ENCODE measurements around the gene ASPM. TPM values are rescaled to one million over a fixed set of nuclear protein-coding genes. Genes with fewer than 3 reads are reported as not detected.

ASPM gene
- polyA plus RNA-seq, 2 of the 4 experiments (the other 2 are of a cell fraction): 19.0 to 35.5 TPM

DNA sequence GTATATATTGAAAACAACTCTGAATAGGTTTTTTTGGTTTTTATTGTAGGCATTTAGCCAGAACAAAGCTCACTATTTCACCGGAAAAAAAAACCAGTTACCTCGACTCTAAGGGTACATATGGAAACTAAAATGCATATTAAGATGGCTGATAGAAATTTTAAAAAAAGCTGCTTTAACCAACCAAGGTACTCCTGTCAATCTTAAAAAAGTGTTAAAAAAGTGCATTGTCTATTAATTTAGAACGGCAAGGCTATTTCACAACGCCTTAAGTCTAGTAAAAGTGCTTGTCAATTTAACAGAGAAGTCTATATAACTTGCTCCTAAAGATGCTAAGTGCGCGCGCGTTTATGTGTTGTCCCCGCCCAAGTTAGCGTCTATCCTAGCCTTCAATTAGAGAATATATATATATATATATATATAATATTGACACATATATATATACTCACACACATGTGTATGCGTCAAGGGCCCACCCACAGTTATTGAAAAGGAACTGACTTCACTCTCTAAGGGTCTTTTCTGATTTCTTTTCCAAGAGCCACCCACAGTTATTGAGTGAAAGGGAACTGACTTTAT lies 934 bp downstream of the ASPM start:
- FAIRE-seq (no peak), DNase-seq (ENCODE audit: low read depth in 1 of 2, low spot score in 1 of 2) (no peak), ATAC-seq (no peak)
- peak overlapping the region; percentile 86 to 88 for H3K27ac ChIP-seq
- peak overlapping the region; percentile 72 for H3K4me2 ChIP-seq
- peaks cover 18% of the 10 kb centered on the region; the same call in 1 of the 3 replicates for H3K4me1 ChIP-seq
- ChIA-PET POLR2A (no interaction called here), CTCF (no interaction called here)
- 1% methylated on average over 11 of the region's 11 CpGs for WGBS (ENCODE audit: missing lambda C conversion rate)
- TF ChIP-seq RNF2 (IDR thresholded peaks at IDR 0.05; ENCODE audit: borderline replicate concordance, low read depth): no peak
- TF ChIP-seq POLR2AphosphoS2 (conservative IDR thresholded peaks at IDR 0.05; ENCODE audit: low read length): no peak
- no peak for TF ChIP-seq HOXA7 (CRISPR knock-in tag; IDR thresholded peaks at IDR 0.05)
- TF ChIP-seq FOXS1 (CRISPR knock-in tag; IDR thresholded peaks at IDR 0.05): no peak
- no peak for TF ChIP-seq ZNF302 (CRISPR knock-in tag; IDR thresholded peaks at IDR 0.05)
- TF ChIP-seq GATA3 (IDR thresholded peaks at IDR 0.05; ENCODE audit: borderline replicate concordance): no peak
- no peak for TF ChIP-seq CBX8 (IDR thresholded peaks at IDR 0.05)
- no peak for TF ChIP-seq PHF8 (IDR thresholded peaks at IDR 0.05; ENCODE audit: borderline replicate concordance, low read depth)
- no peak for TF ChIP-seq MAFK (IDR thresholded peaks at IDR 0.05; ENCODE audit: partially characterized antibody)
- no peak for TF ChIP-seq CHD4 (IDR thresholded peaks at IDR 0.05; ENCODE audit: borderline replicate concordance)
- no peak for TF ChIP-seq ZC3H11A (IDR thresholded peaks at IDR 0.05)
- TF ChIP-seq, protein P1, sequence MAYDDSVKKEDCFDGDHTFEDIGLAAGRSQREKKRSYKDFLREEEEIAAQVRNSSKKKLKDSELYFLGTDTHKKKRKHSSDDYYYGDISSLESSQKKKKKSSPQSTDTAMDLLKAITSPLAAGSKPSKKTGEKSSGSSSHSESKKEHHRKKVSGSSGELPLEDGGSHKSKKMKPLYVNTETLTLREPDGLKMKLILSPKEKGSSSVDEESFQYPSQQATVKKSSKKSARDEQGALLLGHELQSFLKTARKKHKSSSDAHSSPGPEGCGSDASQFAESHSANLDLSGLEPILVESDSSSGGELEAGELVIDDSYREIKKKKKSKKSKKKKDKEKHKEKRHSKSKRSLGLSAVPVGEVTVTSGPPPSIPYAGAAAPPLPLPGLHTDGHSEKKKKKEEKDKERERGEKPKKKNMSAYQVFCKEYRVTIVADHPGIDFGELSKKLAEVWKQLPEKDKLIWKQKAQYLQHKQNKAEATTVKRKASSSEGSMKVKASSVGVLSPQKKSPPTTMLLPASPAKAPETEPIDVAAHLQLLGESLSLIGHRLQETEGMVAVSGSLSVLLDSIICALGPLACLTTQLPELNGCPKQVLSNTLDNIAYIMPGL (CRISPR knock-in tag; IDR thresholded peaks at IDR 0.05; ENCODE audit: borderline replicate concordance): no peak
- TF ChIP-seq JUNB (IDR thresholded peaks at IDR 0.05): no peak
- no peaks in the 10 kb centered on the region for H3K9me3 ChIP-seq
- H3K4me3 ChIP-seq: peak overlapping the region; percentile 93

DNA sequence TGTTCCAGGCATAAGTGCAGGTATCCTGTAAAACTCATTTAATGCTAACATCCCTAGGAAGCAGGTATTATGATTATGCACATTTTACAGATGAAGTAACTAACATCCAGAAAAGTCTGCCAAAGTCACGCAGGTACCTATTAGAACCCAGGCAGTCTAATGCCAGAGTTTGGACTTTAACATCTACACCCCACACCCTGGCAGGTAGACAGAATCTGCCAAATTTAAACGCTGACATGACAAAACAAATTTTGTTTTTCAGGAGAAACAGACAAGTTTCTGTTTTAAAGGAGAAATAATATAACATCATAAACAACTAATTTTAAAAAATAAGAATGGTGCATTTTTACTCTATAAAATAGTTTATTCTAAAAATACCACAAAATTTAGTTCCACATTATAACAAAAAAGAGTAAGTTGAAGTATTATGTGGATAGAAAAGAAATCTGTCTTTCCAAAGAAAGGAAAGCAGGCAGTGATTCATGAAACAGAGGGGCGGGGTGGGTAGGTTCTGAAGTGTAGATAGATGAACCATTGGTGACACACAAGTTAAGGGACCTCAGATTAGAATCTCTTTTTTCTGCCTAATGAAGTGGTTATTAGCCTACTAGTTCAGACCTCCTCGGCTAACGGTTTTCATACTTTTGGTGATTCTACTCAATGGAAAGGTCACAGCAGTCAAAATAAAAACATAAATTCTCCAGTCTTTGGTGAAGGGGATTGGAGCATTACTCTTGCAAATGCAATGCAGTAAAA lies 1.7 kb downstream of the ASPM start:
- H3K4me1 ChIP-seq: peaks cover 18% of the 10 kb centered on the region; the same call in 1 of the 3 replicates
- peak; percentile 93 for TF ChIP-seq MAFK (IDR thresholded peaks at IDR 0.05; ENCODE audit: partially characterized antibody)
- TF ChIP-seq CHD4 (IDR thresholded peaks at IDR 0.05; ENCODE audit: borderline replicate concordance): no peak
- peak overlapping the region; percentile 73 to 86; a peak in 5 of 6 replicates for H3K27ac ChIP-seq
- no peak for FAIRE-seq
- ATAC-seq: no peak
- no peaks in the 10 kb centered on the region for H3K9me3 ChIP-seq
- no peak for DNase-seq (ENCODE audit: low read depth in 1 of 2, low spot score in 1 of 2)
- ChIA-PET CTCF (no interaction called here), POLR2A (no interaction called here)
- 7% methylated on average over 5 of the region's 5 CpGs for WGBS (ENCODE audit: missing lambda C conversion rate)
- peak overlapping the region; percentile 93 for H3K4me3 ChIP-seq
- H3K4me2 ChIP-seq: peak overlapping the region; percentile 72

DNA sequence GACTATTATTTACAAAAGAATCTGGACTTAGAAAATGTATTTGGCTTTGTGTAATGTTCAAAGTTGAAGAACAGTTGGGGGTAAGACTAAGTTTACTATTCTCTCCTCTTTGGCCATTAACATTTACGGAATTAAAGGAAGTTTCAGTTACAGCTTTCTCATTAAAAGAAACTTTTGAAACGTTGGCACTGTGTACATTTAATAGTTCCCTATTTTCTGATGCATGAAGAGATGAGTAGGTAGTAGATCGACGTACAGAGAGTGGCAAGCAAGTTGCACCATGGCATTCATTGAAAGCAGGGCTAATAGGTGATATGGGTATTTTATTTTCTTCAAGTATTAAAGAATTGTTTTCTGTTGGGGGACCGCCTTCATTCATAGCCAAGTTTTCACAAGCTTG lies 3.2 kb downstream of the ASPM start:
- ATAC-seq (no peak), FAIRE-seq (no peak), DNase-seq (ENCODE audit: low read depth in 1 of 2, low spot score in 1 of 2) (no peak)
- Histone ChIP-seq H3K4me3 (no peak overlapping the region), H3K9me3 (no peaks in the 10 kb centered on the region), H3K27ac (no peak overlapping the region), H3K4me1 (peaks cover 18% of the 10 kb centered on the region; the same call in 1 of the 3 replicates), H3K4me2 (0 out of 3 replicates have a peak overlapping the region, but pooled peaks have one; percentile 5)
- WGBS (ENCODE audit: missing lambda C conversion rate): 65% methylated on average over 5 of the region's 5 CpGs
- TF ChIP-seq SMC3 (IDR thresholded peaks at IDR 0.05): no peak
- TF ChIP-seq, protein P1 (CRISPR knock-in tag; IDR thresholded peaks at IDR 0.05; ENCODE audit: borderline replicate concordance): no peak
- TF ChIP-seq, protein P2, sequence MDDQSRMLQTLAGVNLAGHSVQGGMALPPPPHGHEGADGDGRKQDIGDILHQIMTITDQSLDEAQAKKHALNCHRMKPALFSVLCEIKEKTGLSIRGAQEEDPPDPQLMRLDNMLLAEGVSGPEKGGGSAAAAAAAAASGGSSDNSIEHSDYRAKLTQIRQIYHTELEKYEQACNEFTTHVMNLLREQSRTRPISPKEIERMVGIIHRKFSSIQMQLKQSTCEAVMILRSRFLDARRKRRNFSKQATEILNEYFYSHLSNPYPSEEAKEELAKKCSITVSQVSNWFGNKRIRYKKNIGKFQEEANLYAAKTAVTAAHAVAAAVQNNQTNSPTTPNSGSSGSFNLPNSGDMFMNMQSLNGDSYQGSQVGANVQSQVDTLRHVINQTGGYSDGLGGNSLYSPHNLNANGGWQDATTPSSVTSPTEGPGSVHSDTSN (IDR thresholded peaks at IDR 0.05): no peak
- no peak for TF ChIP-seq ESRRA (IDR thresholded peaks at IDR 0.05; ENCODE audit: borderline replicate concordance, low read length)
- TF ChIP-seq CBX2 (IDR thresholded peaks at IDR 0.05; ENCODE audit: borderline replicate concordance, low read depth): no peak
- no peak for TF ChIP-seq FOSB (CRISPR knock-in tag; IDR thresholded peaks at IDR 0.05)
- no peak for TF ChIP-seq HEYL (CRISPR knock-in tag; IDR thresholded peaks at IDR 0.05)
- TF ChIP-seq, protein P3, sequence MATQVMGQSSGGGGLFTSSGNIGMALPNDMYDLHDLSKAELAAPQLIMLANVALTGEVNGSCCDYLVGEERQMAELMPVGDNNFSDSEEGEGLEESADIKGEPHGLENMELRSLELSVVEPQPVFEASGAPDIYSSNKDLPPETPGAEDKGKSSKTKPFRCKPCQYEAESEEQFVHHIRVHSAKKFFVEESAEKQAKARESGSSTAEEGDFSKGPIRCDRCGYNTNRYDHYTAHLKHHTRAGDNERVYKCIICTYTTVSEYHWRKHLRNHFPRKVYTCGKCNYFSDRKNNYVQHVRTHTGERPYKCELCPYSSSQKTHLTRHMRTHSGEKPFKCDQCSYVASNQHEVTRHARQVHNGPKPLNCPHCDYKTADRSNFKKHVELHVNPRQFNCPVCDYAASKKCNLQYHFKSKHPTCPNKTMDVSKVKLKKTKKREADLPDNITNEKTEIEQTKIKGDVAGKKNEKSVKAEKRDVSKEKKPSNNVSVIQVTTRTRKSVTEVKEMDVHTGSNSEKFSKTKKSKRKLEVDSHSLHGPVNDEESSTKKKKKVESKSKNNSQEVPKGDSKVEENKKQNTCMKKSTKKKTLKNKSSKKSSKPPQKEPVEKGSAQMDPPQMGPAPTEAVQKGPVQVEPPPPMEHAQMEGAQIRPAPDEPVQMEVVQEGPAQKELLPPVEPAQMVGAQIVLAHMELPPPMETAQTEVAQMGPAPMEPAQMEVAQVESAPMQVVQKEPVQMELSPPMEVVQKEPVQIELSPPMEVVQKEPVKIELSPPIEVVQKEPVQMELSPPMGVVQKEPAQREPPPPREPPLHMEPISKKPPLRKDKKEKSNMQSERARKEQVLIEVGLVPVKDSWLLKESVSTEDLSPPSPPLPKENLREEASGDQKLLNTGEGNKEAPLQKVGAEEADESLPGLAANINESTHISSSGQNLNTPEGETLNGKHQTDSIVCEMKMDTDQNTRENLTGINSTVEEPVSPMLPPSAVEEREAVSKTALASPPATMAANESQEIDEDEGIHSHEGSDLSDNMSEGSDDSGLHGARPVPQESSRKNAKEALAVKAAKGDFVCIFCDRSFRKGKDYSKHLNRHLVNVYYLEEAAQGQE (IDR thresholded peaks at IDR 0.05): no peak
- ChIA-PET CTCF (interaction anchor here (1.3 to 1.4 kb wide), 2 partner anchors 8 to 21 kb away, joined by 3 read pairs; no protein-coding TSS in a partner anchor), POLR2A (no interaction called here)
